Measurements from ENCODE around the gene TMEM217. TPM values are rescaled to one million over a fixed set of nuclear protein-coding genes. Genes with fewer than 3 reads are reported as not detected.
A peak's percentile ranks its signal among the peaks of the same experiment; 100 is the strongest.

Gene TMEM217
- total RNA-seq, 4 donors from 2014 or later = 1.4 to 4.7 (median 2.0) TPM

DNA sequence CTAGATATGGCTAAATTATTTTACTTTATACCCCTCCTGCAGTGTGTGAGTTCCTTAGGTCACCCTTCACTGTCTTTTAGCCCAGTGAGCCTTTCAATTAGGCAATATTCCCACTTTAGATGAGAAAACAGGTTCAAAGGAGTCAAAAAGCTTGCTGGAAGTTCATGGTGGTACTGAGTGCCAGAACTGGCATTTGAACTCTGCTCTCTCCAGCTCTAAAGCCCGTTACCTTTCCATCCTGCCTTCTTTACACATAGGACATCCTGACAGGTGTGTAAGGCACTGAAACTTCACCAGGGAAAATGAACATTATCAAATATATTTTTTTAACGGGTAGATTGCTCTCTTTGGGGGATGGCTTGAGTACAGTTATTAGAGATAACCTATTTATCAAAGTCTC is 11.2 kb upstream of the TMEM217 start:
- no peaks in the 10 kb centered on the region for H3K9me3 ChIP-seq
- H3K36me3 ChIP-seq = peaks cover 0 to 39% (median 0%) of the 10 kb centered on the region in 3 donors
- H3K4me1 ChIP-seq = peaks cover 0 to 22% (median 5%) of the 10 kb centered on the region in 3 donors
- WGBS, 2 donors = 84 to 88% methylated on average over 2 of the region's 2 CpGs
- DNase-seq = no peak
- H3K4me3 ChIP-seq = no peak overlapping the region
- H3K27ac ChIP-seq = no peak overlapping the region
- intact Hi-C loops (cut with DNase I) = no loop called here
- TF ChIP-seq CTCF (IDR thresholded peaks at IDR 0.05) (no peak), POLR2A (IDR thresholded peaks at IDR 0.05) (no peak)
- no peaks in the 10 kb centered on the region for H3K27me3 ChIP-seq

- DNase-seq = no peak
- intact Hi-C loops (cut with DNase I) = no loop called here
- H3K9me3 ChIP-seq = no peaks in the 10 kb centered on the region
- H3K4me3 ChIP-seq = no peak overlapping the region
- no peak overlapping the region for H3K27ac ChIP-seq
- peaks cover 0 to 39% (median 5%) of the 10 kb centered on the region in 3 donors for H3K4me1 ChIP-seq
- WGBS, 2 donors = 93 to 94% methylated on average over 3 of the region's 3 CpGs
- TF ChIP-seq POLR2A (IDR thresholded peaks at IDR 0.05) (no peak), CTCF (IDR thresholded peaks at IDR 0.05) (no peak)
- H3K27me3 ChIP-seq = no peaks in the 10 kb centered on the region
- H3K36me3 ChIP-seq = peaks cover 0 to 21% (median 0%) of the 10 kb centered on the region in 3 donors
These were observed 7.9 kb upstream of the TMEM217 start for GRCh38 chr6:37265860-37266259.

- Histone ChIP-seq H3K9me3 (no peaks in the 10 kb centered on the region), H3K4me3 (no peak overlapping the region), H3K27ac (no peak overlapping the region), H3K36me3 (peaks cover 0 to 12% (median 0%) of the 10 kb centered on the region in 3 donors), H3K4me1 (peaks cover 0 to 48% (median 5%) of the 10 kb centered on the region in 3 donors), H3K27me3 (no peaks in the 10 kb centered on the region)
- no peak for TF ChIP-seq CTCF (IDR thresholded peaks at IDR 0.05)
- no peak for TF ChIP-seq POLR2A (IDR thresholded peaks at IDR 0.05)
- no peak for DNase-seq
- intact Hi-C loops (cut with DNase I) = no loop called here
- whole genome bisulfite sequencing, 2 donors = 59 to 62% methylated on average over 2 of the region's 2 CpGs
These were observed 7.1 kb upstream of the TMEM217 start for GRCh38 chr6:37265001-37265400.

- H3K9me3 ChIP-seq = no peaks in the 10 kb centered on the region
- intact Hi-C loops (cut with DNase I) = no loop called here
- H3K4me3 ChIP-seq = no peak overlapping the region
- H3K36me3 ChIP-seq = no peaks in the 10 kb centered on the region
- H3K27ac ChIP-seq = peak overlapping the region; percentile 10 to 88 (median 68)
- no peaks in the 10 kb centered on the region for H3K27me3 ChIP-seq
- WGBS, 2 donors = 57 to 63% methylated on average over 7 to 8 of the region's 8 CpGs
- TF ChIP-seq POLR2A (IDR thresholded peaks at IDR 0.05) = no peak
- peaks cover 15 to 68% (median 19%) of the 10 kb centered on the region in 3 donors for H3K4me1 ChIP-seq
- DNase-seq = no peak
These were observed 4.6 kb upstream of the TMEM217 start for GRCh38 chr6:37262446-37263026.

GRCh38 chr6:37261198-37261597 is 3.3 kb upstream of the TMEM217 start:
- TF ChIP-seq POLR2A (IDR thresholded peaks at IDR 0.05) = no peak
- TF ChIP-seq CTCF (IDR thresholded peaks at IDR 0.05) = no peak
- 78 to 87% methylated on average over 2 to 5 of the region's 5 CpGs for WGBS, 2 donors
- H3K9me3 ChIP-seq = no peaks in the 10 kb centered on the region
- no peaks in the 10 kb centered on the region for H3K36me3 ChIP-seq
- H3K4me1 ChIP-seq = peaks cover 15 to 78% (median 19%) of the 10 kb centered on the region in 3 donors
- no peak overlapping the region for H3K27ac ChIP-seq
- no peaks in the 10 kb centered on the region for H3K27me3 ChIP-seq
- DNase-seq = no peak
- no peak overlapping the region for H3K4me3 ChIP-seq
- intact Hi-C loops (cut with DNase I) = no loop called here

All from esophagus squamous epithelium (tissue), 5 donors.